SH-SY5Y (cell line): ENCODE results near the gene ZNF180.

Experiments used
- GATA2 ChIP-seq: IDR thresholded peaks from 2 replicates; pipeline ENCODE4 v1.6.1; 2011; ENCODE audit warnings: mild to moderate bottlenecking, low read depth, low read length
- GATA3 ChIP-seq: IDR thresholded peaks from 2 replicates; pipeline ENCODE4 v1.6.1; 2011; ENCODE audit warnings: low read depth, mild to moderate bottlenecking, low read length, moderate library complexity

- TF ChIP-seq GATA2 (no peak), GATA3 (no peak)
Measured at GRCh38 chr19:44540736-44541135, 40.4 kb upstream of the ZNF180 start.
